ENCODE data around the gene DGKD. TPM values are rescaled to one million over a fixed set of nuclear protein-coding genes. Genes with fewer than 3 reads are reported as not detected.

The DGKD gene
- total and polyA plus RNA-seq, 12 donors, result 6.8 to 43.8 (median 16.5) TPM

DNA sequence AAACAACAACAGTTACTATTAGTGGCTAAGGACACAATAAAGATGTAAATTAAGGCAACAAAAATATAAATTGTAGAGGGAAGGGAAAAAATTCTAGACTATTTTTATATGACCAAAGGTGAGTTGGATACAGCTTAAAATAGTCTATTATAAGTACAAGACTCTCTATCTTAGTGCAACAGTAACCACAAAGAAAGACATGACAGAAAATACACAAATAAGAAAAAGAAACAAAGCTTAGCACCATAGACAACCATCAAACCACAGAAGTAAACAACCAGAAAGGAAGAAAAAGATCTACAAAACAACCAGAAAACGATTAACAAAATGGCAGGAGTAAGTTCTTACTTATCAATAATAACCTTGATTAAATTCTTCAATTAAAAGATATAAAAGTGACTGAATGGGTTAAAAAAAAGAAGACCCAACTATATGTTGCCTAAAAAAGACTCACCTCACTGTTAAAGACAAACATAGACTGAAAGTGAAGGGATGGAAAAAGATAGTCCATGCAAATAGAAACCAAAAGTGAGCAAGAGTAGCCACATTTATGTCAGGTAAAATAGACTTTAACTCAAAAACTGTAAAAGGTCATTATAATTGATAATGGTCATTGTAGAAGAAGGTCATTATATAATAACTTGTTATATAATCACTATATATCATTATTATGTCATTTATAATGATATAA lies 149.8 kb downstream of the DGKD start:
- H3K27ac ChIP-seq, result no peak overlapping the region
- H3K9me3 ChIP-seq (replicated peaks in 1 of 3), result peaks cover 0 to 15% (median 9%) of the 10 kb centered on the region in 3 donors
- no peaks in the 10 kb centered on the region for H3K27me3 ChIP-seq
- H3K4me3 ChIP-seq, result no peak overlapping the region
- no peak for DNase-seq
- no peaks in the 10 kb centered on the region for H3K4me1 ChIP-seq (replicated peaks in 1 of 2)
- 93 to 100% (median 94%) methylated on average over 1 of the region's 1 CpG for WGBS, 4 donors
- peaks cover 0 to 14% of the 10 kb centered on the region in 2 donors for H3K36me3 ChIP-seq (replicated peaks in 1 of 2)
- TF ChIP-seq POLR2A (IDR thresholded peaks at IDR 0.05), result no peak
- TF ChIP-seq, protein P1, sequence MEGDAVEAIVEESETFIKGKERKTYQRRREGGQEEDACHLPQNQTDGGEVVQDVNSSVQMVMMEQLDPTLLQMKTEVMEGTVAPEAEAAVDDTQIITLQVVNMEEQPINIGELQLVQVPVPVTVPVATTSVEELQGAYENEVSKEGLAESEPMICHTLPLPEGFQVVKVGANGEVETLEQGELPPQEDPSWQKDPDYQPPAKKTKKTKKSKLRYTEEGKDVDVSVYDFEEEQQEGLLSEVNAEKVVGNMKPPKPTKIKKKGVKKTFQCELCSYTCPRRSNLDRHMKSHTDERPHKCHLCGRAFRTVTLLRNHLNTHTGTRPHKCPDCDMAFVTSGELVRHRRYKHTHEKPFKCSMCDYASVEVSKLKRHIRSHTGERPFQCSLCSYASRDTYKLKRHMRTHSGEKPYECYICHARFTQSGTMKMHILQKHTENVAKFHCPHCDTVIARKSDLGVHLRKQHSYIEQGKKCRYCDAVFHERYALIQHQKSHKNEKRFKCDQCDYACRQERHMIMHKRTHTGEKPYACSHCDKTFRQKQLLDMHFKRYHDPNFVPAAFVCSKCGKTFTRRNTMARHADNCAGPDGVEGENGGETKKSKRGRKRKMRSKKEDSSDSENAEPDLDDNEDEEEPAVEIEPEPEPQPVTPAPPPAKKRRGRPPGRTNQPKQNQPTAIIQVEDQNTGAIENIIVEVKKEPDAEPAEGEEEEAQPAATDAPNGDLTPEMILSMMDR (IDR thresholded peaks at IDR 0.05), result no peak
- intact Hi-C loops (cut with DNase I), result no loop called here

DNA sequence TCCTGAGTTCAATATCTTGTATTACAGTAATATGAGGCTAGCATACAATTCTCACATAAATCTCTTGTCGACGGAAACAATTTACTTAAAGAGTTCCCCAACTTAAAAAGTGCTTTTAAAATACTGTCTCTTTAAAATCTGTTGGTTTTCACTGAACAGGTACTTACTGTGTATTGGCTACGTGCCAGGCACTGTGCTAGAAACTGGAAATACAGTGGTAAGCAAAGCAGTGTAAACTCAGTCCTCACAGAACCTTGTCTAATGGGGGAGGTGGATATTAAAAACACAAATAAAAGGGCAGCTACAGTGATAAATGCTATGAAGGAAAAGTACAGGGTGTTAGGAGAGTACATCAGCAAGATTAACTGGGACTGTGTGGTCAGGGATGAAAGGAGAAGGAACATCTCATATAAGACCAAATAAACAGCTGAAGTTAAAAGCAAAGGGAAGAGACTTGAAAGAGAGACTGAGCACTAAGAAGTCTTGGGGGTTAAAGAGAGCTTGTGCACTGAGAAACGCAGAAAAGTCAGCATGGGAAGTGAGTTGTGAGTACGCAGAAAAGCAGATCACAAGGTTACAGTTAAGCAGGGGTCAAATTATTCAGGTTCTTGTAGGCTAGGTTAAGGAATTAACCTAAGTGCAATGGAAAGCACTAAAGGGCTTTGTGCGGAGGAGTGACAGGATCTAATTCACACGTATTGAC lies 159.8 kb downstream of the DGKD start:
- H3K4me1 ChIP-seq (replicated peaks in 1 of 2), result no peaks in the 10 kb centered on the region
- no peak for TF ChIP-seq POLR2A (IDR thresholded peaks at IDR 0.05)
- TF ChIP-seq, protein P1 (IDR thresholded peaks at IDR 0.05), result no peak
- intact Hi-C loops (cut with DNase I), result no loop called here
- no peak overlapping the region for H3K4me3 ChIP-seq
- H3K27me3 ChIP-seq, result no peaks in the 10 kb centered on the region
- H3K27ac ChIP-seq, result no peak overlapping the region
- 93 to 96% (median 94%) methylated on average over 7 of the region's 7 CpGs for WGBS, 4 donors
- no peaks in the 10 kb centered on the region for H3K9me3 ChIP-seq (replicated peaks in 1 of 3)
- no peak for DNase-seq
- H3K36me3 ChIP-seq (replicated peaks in 1 of 2), result peaks cover 0 to 5% of the 10 kb centered on the region in 2 donors

DNA sequence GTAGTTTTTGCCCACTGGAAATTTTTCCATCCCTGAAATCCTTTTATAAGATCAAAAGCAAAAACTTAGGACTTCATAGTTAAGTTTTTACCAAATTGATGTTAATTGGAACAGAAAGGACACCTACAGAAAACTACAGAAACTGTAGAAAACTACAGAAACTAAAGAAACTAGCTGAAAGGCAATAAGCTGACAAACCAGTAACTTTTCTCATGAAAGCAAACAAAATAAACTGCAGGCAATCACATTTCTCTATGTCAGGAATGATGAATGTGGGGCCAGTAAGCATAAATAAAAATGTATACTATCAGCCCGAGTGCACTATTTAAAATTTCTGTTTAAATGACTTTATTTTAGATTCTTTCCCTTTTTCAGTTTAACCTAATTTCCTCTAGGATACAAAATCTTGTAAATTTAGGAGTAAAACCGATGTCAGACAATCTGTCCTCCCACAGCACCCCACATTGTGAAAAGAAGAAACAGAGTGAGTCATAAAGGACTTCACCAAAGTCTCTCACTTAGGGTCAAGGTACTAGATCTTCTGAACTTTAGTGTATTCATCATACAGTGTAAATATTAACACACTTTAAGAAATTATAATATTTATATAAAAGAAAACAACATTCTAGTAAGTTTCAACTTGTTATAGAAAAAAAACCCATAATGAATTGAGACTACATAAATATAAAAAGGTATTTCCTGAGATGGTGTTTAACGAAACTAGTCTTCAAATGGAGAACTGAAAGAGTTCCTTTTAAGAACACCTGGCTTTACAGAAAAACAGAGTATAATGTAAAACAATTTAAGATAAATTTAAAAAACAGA lies 165.7 kb downstream of the DGKD start:
- peaks cover 0 to 15% of the 10 kb centered on the region in 2 donors for H3K36me3 ChIP-seq (replicated peaks in 1 of 2)
- no peaks in the 10 kb centered on the region for H3K9me3 ChIP-seq (replicated peaks in 1 of 3)
- intact Hi-C loops (cut with DNase I), result no loop called here
- H3K27ac ChIP-seq, result no peak overlapping the region
- H3K4me3 ChIP-seq, result no peak overlapping the region
- H3K27me3 ChIP-seq, result no peaks in the 10 kb centered on the region
- H3K4me1 ChIP-seq (replicated peaks in 1 of 2), result no peaks in the 10 kb centered on the region
- no peak for DNase-seq
- WGBS, 4 donors, result 63 to 68% (median 65%) methylated on average over 3 of the region's 3 CpGs
- TF ChIP-seq POLR2A (IDR thresholded peaks at IDR 0.05), result no peak
- TF ChIP-seq, protein P1 (IDR thresholded peaks at IDR 0.05), result no peak

Small RNA genes within 50 kb of the gene (small RNA-seq; reads per million reads assigned to genes)
- gene RF00019, result 0 reads per million in 2 donors

Other genes starting within 250 kb of the DGKD start
- gene ATG16L1, start 102.8 kb upstream of the DGKD start, total RNA-seq, result 10 to 100 TPM; 10.9 to 37.7 (median 23.0) TPM
- gene ATG16L1, start 102.8 kb upstream of the DGKD start, polyA plus RNA-seq, result 10 to 100 TPM; 10.0 to 15.9 (median 12.9) TPM
- under 1 TPM in 1 of 9 donors, not detected in 8; 0.06 TPM for gene SAG, start 46.7 kb upstream of the DGKD start, total RNA-seq
- gene SAG, start 46.7 kb upstream of the DGKD start, polyA plus RNA-seq, result under 1 TPM in 1 of 3 donors, not detected in 2; 0.20 TPM
- gene USP40, start 212.3 kb downstream of the DGKD start, total RNA-seq, result 10 to 100 TPM; 29.9 to 64.7 (median 44.1) TPM
- gene USP40, start 212.3 kb downstream of the DGKD start, polyA plus RNA-seq, result 10 to 100 TPM; 25.1 to 98.7 (median 85.4) TPM